Endothelial cell of umbilical vein (primary cell): ENCODE results near the gene THSD4. TPM values are rescaled to one million over a fixed set of nuclear protein-coding genes. Genes with fewer than 3 reads are reported as not detected.

Source experiments
- BruUV-seq: library from RNA; stranded (reverse); fragments of 400-500 nt; replicated peaks from 2 replicates; lab custom pipeline; 2021; lab: Mats Ljungman, UMichigan
- CTCF ChIA-PET: fragments of 300-600, 350-600 bp; sonication (Branson Sonifier 250); formaldehyde crosslinking; loops from one replicate; lab custom pipeline; 2021; ENCODE audit warnings: antibody characterized with exemption, inconsistent platforms; lab: Charles Lee
- POLR2A ChIA-PET: fragments of 300-600, 350-600 bp; sonication (Branson Sonifier 250); formaldehyde crosslinking; loops from one replicate; lab custom pipeline; 2021; ENCODE audit warnings: antibody characterized with exemption, inconsistent platforms; lab: Charles Lee
- DNase-seq: peaks from one replicate; pipeline ENCODE4 v3.0.0-alpha.2; 2011; ENCODE audit warnings: low read depth, low spot score
- FAIRE-seq: peaks from 2 replicates; lab custom pipeline; 2011; peaks lifted over from hg19 to GRCh38; lab: Jason Lieb, UNC
- H2AFZ ChIP-seq: 2 replicates; pipeline ENCODE4 v1.6.0; 2012; ENCODE audit warnings: low read depth, low read length, control low read depth, inconsistent platforms
- H3K27ac ChIP-seq: 2 replicates; pipeline ENCODE4 v1.5.1; 2011; ENCODE audit warnings: low read depth, mild to moderate bottlenecking, control low read depth, low read length, moderate library complexity; ENCODE audit not compliant: insufficient read depth
- H3K27me3 ChIP-seq, 2 experiments: 2 replicates each; pipeline versions ENCODE4 v1.6.0 to v1.6.1; 2011; ENCODE audit warnings: low read length in 2 of 2, mixed read lengths in 1 of 2; ENCODE audit not compliant: control insufficient read depth in 2 of 2, insufficient read depth in 2 of 2
- H3K36me3 ChIP-seq, 2 experiments: 2 replicates in 1 of 2; 3 replicates in 1 of 2; pipeline ENCODE4 v1.5.1; 2011; ENCODE audit warnings: low read length in 2 of 2, mild to moderate bottlenecking in 1 of 2, moderate library complexity in 1 of 2; ENCODE audit not compliant: control insufficient read depth in 2 of 2, insufficient read depth in 2 of 2; ENCODE audit errors: extremely low read depth in 1 of 2
- H3K4me1 ChIP-seq: 3 replicates; pipeline ENCODE4 v1.5.1; 2011; ENCODE audit warnings: mild to moderate bottlenecking, low read length; ENCODE audit not compliant: control insufficient read depth, insufficient read depth; ENCODE audit errors: extremely low read depth
- H3K4me2 ChIP-seq: 2 replicates; pipeline ENCODE4 v1.6.1; 2011; ENCODE audit warnings: low read length, control low read depth, mixed read lengths; ENCODE audit not compliant: insufficient read depth
- H3K4me3 ChIP-seq, 3 experiments: fragments of 200-600 bp in 1 of 3; sonication (generic), shearing (Covaris generic) in 1 of 3; replicated peaks in 1 of 3; 2 replicates each; pipeline ENCODE4 v1.5.1; 2011 to 2016; ENCODE audit warnings: control low read depth in 3 of 3, low read length in 3 of 3, mild to moderate bottlenecking in 2 of 3, inconsistent platforms in 1 of 3, low read depth in 1 of 3, moderate library complexity in 1 of 3; ENCODE audit not compliant: insufficient read depth in 1 of 3
- H3K79me2 ChIP-seq: 2 replicates; pipeline ENCODE4 v1.6.0; 2012; ENCODE audit warnings: low read length, inconsistent platforms; ENCODE audit not compliant: control insufficient read depth, insufficient read depth
- H3K9ac ChIP-seq: replicated peaks from 2 replicates; pipeline ENCODE3; 2011; ENCODE audit warnings: low read length, control low read depth; ENCODE audit not compliant: insufficient read depth; ENCODE audit errors: extremely low read depth
- H3K9me1 ChIP-seq: replicated peaks from 3 replicates; pipeline ENCODE4 v1.6.0; 2011; ENCODE audit warnings: mild to moderate bottlenecking, low read length; ENCODE audit not compliant: control insufficient read depth, insufficient read depth; ENCODE audit errors: extremely low read depth
- H3K9me3 ChIP-seq: replicated peaks from 2 replicates; pipeline ENCODE4 v1.5.1; 2012; ENCODE audit warnings: low read length, inconsistent platforms; ENCODE audit not compliant: control insufficient read depth, insufficient read depth
- H4K20me1 ChIP-seq: replicated peaks from 2 replicates; pipeline ENCODE3; 2011; ENCODE audit warnings: mild to moderate bottlenecking, low read length; ENCODE audit not compliant: control insufficient read depth, insufficient read depth; ENCODE audit errors: extremely low read depth
- CTCF ChIP-seq, 2 donors: IDR thresholded peaks; 1 replicate in 1 of 2; 2 replicates in 1 of 2; pipeline ENCODE4 v1.5.1; 2011; ENCODE audit warnings: low read length in 2 of 2, mild to moderate bottlenecking in 2 of 2, moderate library complexity in 2 of 2, control low read depth in 1 of 2, inconsistent platforms in 1 of 2, low read depth in 1 of 2; ENCODE audit not compliant: insufficient read depth in 1 of 2; ENCODE audit errors: extremely low read depth in 1 of 2
- EZH2 ChIP-seq: IDR thresholded peaks from 2 replicates; pipeline ENCODE4 v1.6.1; 2012; ENCODE audit warnings: borderline replicate concordance, low read depth, mild to moderate bottlenecking, moderate library complexity, low read length, inconsistent platforms; ENCODE audit not compliant: severe bottlenecking
- FOS ChIP-seq: IDR thresholded peaks from 2 replicates; pipeline ENCODE4 v1.6.1; 2011; ENCODE audit warnings: mild to moderate bottlenecking, low read length, moderate library complexity, borderline replicate concordance; ENCODE audit not compliant: insufficient read depth
- GATA2 ChIP-seq: IDR thresholded peaks from 2 replicates; pipeline ENCODE4 v1.7.0; 2011; ENCODE audit warnings: low read depth, mild to moderate bottlenecking, moderate library complexity, mixed read lengths, low read length; ENCODE audit not compliant: insufficient read length, insufficient read depth
- JUN ChIP-seq: IDR thresholded peaks from 2 replicates; pipeline ENCODE4 v1.6.1; 2011; ENCODE audit warnings: borderline replicate concordance, low read depth; ENCODE audit not compliant: insufficient read length, insufficient read depth
- MYC ChIP-seq: IDR thresholded peaks from one replicate; pipeline ENCODE4 v1.6.1; 2011; ENCODE audit warnings: mild to moderate bottlenecking, low read depth, low read length
- POLR2A ChIP-seq: IDR thresholded peaks from 2 replicates; pipeline ENCODE4 v1.6.1; 2012; ENCODE audit warnings: low read depth, mild to moderate bottlenecking, control low read depth, low read length
- POLR2AphosphoS5 ChIP-seq: IDR thresholded peaks from 2 replicates; pipeline ENCODE4 v1.6.1; 2012; ENCODE audit warnings: low read depth, mild to moderate bottlenecking, control low read depth, low read length, moderate library complexity; ENCODE audit not compliant: insufficient read depth
- dilution Hi-C: fragments of 300-500 bp; cut with MboI; formaldehyde crosslinking; loops from one replicate; pipeline ENCODE4 v1.15.0; 2019; ENCODE audit warnings: low sequenced_read_pairs; ENCODE audit not compliant: extremely low pct_ligation_motif_present
- intact Hi-C: fragments of 100-400 bp; cut with micrococcal nuclease; formaldehyde crosslinking; loops from one replicate; pipeline ENCODE4 v1.10.0; 2022
- polyA plus RNA-seq, 4 experiments: library from polyadenylated mRNA; depleted of rRNA in 3 of 4; stranded (reverse) in 3 of 4; unstranded in 1 of 4; fragments of >200 nt; gene quantifications; 2 replicates each; pipeline versions ENCODE4 v1.2.1 to v1.2.3, GENCODE V29; 2011 to 2012; ENCODE audit warnings: missing spikeins in 1 of 4
- total RNA-seq: library from RNA; stranded (reverse); gene quantifications from 2 replicates; pipeline ENCODE4 v1.2.3, GENCODE V29; 2021
- TF ChIP-seq, protein P1 (sequence below): IDR thresholded peaks from 2 replicates; pipeline ENCODE4 v1.6.1; 2011; ENCODE audit not compliant: insufficient read depth, insufficient read length

The THSD4 gene
- total and polyA plus RNA-seq, 2 donors (not counting 3 experiments of a cell fraction or from before 2014, with no cell fraction given) = 9.9 to 25.4 TPM

GRCh38 chr15:71821547-71822129, 706.4 kb downstream of the THSD4 start:
- H3K9ac ChIP-seq = no peak overlapping the region
- H3K79me2 ChIP-seq = no peaks in the 10 kb centered on the region
- no peak overlapping the region for H2AFZ ChIP-seq
- no peak for FAIRE-seq
- no peaks in the 10 kb centered on the region for H3K9me1 ChIP-seq
- H3K4me3 ChIP-seq = no peak overlapping the region
- no peaks in the 10 kb centered on the region for H4K20me1 ChIP-seq
- dilution Hi-C loops = no loop called here
- DNase-seq = no peak
- BruUV-seq = no TSS peak
- no peak for TF ChIP-seq JUN
- no peak for TF ChIP-seq FOS
- TF ChIP-seq GATA2 = no peak
- no peak for TF ChIP-seq MYC
- TF ChIP-seq CTCF (IDR thresholded peaks at IDR 0.05; ENCODE audit: extremely low read depth in 1 of 2, insufficient read depth in 1 of 2, low read depth in 1 of 2, low read length in 2 of 2) = no peak
- TF ChIP-seq, protein P1, sequence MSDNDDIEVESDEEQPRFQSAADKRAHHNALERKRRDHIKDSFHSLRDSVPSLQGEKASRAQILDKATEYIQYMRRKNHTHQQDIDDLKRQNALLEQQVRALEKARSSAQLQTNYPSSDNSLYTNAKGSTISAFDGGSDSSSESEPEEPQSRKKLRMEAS = no peak
- TF ChIP-seq EZH2 = no peak
- TF ChIP-seq POLR2A = no peak
- no peak for TF ChIP-seq POLR2AphosphoS5
- H3K9me3 ChIP-seq = no peaks in the 10 kb centered on the region
- H3K4me2 ChIP-seq = no peak overlapping the region
- no peaks in the 10 kb centered on the region for H3K27me3 ChIP-seq
- CTCF ChIA-PET = interaction anchor here (0.6 kb wide), 1 partner anchor 38 kb away, joined by 3 read pairs; no protein-coding TSS in a partner anchor
- H3K36me3 ChIP-seq = peaks cover 4% of the 10 kb centered on the region in 2 experiments
- H3K27ac ChIP-seq = no peak overlapping the region
- POLR2A ChIA-PET = no interaction called here
- intact Hi-C loops = no loop called here
- H3K4me1 ChIP-seq = no peaks in the 10 kb centered on the region
